H1 (cell line): ENCODE measurements around the gene ARHGEF6. TPM values are rescaled to one million over a fixed set of nuclear protein-coding genes. Genes with fewer than 3 reads are reported as not detected.

Experiments
- RNF2 ChIP-seq: fragments of 200-900, 300-1000 bp; sonication (generic); IDR thresholded peaks from 2 replicates; pipeline ENCODE4 v1.7.1; 2016; ENCODE audit warnings: borderline replicate concordance, low read depth, mild to moderate bottlenecking, antibody characterized with exemption, low read length; ENCODE audit not compliant: poor library complexity, severe bottlenecking; ENCODE audit errors: missing control alignments
- polyA plus RNA-seq, 7 experiments: library from polyadenylated mRNA; depleted of rRNA in 3 of 7; stranded (reverse) in 5 of 7; unstranded in 2 of 7; fragments of >200 nt in 5 of 7; fragments of 200-250 nt in 2 of 7; gene quantifications; 1 replicate in 5 of 7; 2 replicates in 1 of 7; 4 replicates in 1 of 7; pipeline versions ENCODE4 v1.2.1 to v1.2.3, GENCODE V29; 2011 to 2013; ENCODE audit warnings: missing spikeins in 2 of 7, mixed read lengths in 2 of 7
- total RNA-seq: library from RNA; stranded (reverse); fragmentation: NEBNext Ultra II Directional; extraction: Animal tissue kit (Norgen Biotek cat#: 25700); gene quantifications from 2 replicates; pipeline ENCODE4 v1.2.1, GENCODE V29; 2021

Gene ARHGEF6
- total and polyA plus RNA-seq, 2 of the 8 experiments (the other 6 are each of a cell fraction or from before 2014, with no cell fraction given): 3.6 to 3.7 TPM

DNA sequence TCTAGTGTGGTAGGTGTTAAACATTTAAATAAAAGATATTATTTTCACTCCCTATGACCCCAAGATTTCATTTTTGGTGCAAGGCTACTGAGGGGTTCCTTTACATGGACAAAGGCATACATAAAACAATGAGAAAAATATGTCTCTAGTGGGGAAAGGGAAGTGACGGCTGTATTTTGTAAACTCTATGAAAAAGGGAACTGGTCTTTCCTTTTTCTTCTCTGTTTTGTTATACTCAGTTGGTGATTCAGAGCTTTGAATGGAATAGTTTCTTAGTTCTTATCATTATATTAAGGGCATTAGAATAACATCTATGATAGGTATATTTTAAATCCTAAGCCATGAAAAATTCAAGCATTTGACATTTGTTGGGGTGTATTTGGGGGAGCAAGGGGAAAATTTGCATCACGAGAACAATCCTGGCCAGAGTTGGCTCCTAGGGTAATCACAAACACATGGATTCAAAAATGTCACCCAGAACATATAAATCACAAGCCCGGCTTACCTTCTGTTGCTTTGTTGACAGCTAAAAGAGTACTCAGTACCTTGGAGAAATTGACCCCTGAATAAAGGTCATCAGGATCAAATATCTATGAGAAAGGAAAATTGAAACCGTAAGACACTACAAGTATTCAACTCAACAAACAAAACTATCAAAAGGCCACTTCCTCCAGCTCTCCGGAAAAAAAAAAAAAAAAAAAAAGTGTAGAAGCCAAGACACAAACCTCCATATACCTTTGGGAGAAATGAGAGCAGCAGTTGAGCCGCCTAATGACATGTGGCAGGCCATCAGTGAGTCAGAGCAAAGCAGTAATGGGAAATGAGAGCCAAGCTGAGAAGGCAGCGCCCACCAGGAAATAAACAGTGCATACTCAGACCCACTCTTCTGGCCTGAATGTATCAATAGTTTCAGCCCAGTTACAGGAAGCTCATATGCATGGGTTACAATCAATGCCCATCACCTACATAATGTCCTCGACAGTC is 33.4 kb downstream of the ARHGEF6 start (continued):
- no peak for TF ChIP-seq RNF2
- TF ChIP-seq, all 59 proteins: peak for 0
